Measurements from ENCODE around the gene ADAM22.

The ADAM22 gene

GRCh38 chr7:87960239-87960638 is 26.2 kb downstream of the ADAM22 start:
- in situ Hi-C loops (cut with MboI; ENCODE audit: low sequenced_read_pairs, unreplicated experiment): no loop called here
- no peak for TF ChIP-seq CTCF (IDR thresholded peaks at IDR 0.05; ENCODE audit: borderline replicate concordance, control extremely low read depth, extremely low read depth, insufficient read depth, missing control alignments)
- no peak for DNase-seq (ENCODE audit: low spot score)

DNA sequence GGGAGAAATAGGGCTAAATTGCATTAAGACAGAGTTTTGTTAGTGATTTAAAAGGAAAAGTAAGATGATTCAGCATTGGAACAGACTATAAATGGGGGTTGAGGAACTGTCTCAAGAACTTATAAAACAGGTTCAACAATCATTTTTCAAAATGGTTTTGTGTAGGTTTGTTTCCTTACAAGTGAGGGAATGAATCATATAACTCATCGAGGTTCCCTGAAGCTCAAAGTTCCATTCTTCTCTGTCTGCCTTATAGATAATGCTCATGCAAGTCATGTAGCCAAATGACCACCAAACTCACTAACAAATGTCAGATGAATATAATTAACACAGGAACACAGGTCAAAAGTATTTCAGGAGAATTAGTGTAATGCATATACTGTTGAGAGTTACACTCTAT is 27.7 kb downstream of the ADAM22 start:
- TF ChIP-seq CTCF (IDR thresholded peaks at IDR 0.05; ENCODE audit: borderline replicate concordance, control extremely low read depth, extremely low read depth, insufficient read depth, missing control alignments): no peak
- in situ Hi-C loops (cut with MboI; ENCODE audit: low sequenced_read_pairs, unreplicated experiment): no loop called here
- no peak for DNase-seq (ENCODE audit: low spot score)

DNA sequence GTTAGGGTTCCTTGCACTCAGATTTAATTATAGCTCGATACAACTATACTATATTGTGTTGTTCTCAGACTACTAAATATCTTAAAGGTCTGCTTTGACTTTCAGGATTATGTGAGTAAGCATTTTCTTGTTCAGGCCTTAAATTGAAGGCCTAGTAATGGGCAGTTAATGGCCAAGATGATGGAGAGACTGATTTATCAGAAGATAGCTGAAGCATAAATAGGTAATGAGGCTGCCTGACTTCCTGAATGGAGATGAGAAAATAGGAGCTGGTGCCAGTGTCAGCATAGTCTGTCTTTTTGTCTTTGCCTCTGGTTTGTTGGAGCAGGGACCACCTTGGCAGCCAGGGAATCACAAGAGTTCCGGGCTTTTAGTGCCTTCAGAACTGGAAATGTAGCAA is 32.2 kb downstream of the ADAM22 start:
- in situ Hi-C loops (cut with MboI; ENCODE audit: low sequenced_read_pairs, unreplicated experiment): no loop called here
- no peak for TF ChIP-seq CTCF (IDR thresholded peaks at IDR 0.05; ENCODE audit: borderline replicate concordance, control extremely low read depth, extremely low read depth, insufficient read depth, missing control alignments)
- DNase-seq (ENCODE audit: low spot score): no peak

DNA sequence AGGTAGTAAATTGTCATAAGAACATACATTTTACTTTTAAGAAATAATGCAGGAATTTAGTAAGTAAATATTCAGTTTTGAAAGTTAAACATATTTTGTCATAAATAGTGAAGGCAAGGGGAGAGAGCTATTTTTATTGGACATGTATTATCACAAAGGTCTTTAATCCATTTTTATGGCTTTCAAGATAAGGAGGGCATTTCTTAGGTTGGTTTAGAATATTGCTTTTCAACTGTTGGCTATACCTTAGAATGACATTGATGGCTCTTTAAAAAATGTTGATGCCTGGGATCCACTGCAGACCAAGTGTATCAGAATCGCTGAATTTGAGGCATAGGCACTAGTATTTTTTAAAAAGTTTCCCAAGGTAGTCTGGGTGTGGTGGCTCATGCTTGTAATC is 34.0 kb downstream of the ADAM22 start:
- TF ChIP-seq CTCF (IDR thresholded peaks at IDR 0.05; ENCODE audit: borderline replicate concordance, control extremely low read depth, extremely low read depth, insufficient read depth, missing control alignments): no peak
- DNase-seq (ENCODE audit: low spot score): no peak
- in situ Hi-C loops (cut with MboI; ENCODE audit: low sequenced_read_pairs, unreplicated experiment): no loop called here

DNA sequence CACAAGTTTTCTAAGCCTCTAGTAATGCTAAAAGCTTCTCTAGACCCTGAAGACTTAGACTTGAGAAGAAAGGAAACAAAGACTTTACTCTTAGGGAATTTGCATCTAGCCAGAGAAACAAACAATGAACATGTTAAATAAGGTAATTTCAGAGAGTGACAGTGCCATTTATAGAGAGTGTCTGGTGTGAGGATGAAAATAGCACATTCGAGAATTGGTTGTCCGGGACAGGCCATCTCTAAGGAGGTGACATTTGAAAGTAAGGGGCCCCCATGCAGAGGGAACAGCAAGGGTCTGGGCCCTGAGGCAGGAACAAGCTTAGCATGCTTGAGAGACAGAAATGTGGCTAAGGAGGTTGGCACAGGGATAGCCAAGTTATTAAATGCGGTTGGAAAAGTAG is 48.1 kb downstream of the ADAM22 start:
- DNase-seq (ENCODE audit: low spot score): no peak
- in situ Hi-C loops (cut with MboI; ENCODE audit: low sequenced_read_pairs, unreplicated experiment): no loop called here

GRCh38 chr7:87984088-87984487 is 50.0 kb downstream of the ADAM22 start:
- in situ Hi-C loops (cut with MboI; ENCODE audit: low sequenced_read_pairs, unreplicated experiment): no loop called here

More for the DNA sequence above, 48.1 kb downstream of the ADAM22 start:
- TF ChIP-seq CTCF (IDR thresholded peaks at IDR 0.05; ENCODE audit: borderline replicate concordance, control extremely low read depth, extremely low read depth, insufficient read depth, missing control alignments): no peak

More at GRCh38 chr7:87984088-87984487, 50.0 kb downstream of the ADAM22 start:
- no peak for TF ChIP-seq CTCF (IDR thresholded peaks at IDR 0.05; ENCODE audit: borderline replicate concordance, control extremely low read depth, extremely low read depth, insufficient read depth, missing control alignments)
- no peak for DNase-seq (ENCODE audit: low spot score)

Data from GM13976 (cell line).